ENCODE measurements around the gene GTF2F2. TPM values are rescaled to one million over a fixed set of nuclear protein-coding genes. Genes with fewer than 3 reads are reported as not detected.
A peak's percentile ranks its signal among the peaks of the same experiment; 100 is the strongest.

GTF2F2 gene, protein sequence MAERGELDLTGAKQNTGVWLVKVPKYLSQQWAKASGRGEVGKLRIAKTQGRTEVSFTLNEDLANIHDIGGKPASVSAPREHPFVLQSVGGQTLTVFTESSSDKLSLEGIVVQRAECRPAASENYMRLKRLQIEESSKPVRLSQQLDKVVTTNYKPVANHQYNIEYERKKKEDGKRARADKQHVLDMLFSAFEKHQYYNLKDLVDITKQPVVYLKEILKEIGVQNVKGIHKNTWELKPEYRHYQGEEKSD
- 67.7 TPM in 2 replicates for total RNA-seq (2014; rRNA removed; shearing (Covaris generic))
- 37.7 and 47.2 TPM in 2 replicates for polyA plus RNA-seq (2015; cell fraction: cytosol; rRNA removed)
- 16.3 and 23.0 TPM in 2 replicates for polyA plus RNA-seq (2015; cell fraction: nucleus; rRNA removed)

DNA sequence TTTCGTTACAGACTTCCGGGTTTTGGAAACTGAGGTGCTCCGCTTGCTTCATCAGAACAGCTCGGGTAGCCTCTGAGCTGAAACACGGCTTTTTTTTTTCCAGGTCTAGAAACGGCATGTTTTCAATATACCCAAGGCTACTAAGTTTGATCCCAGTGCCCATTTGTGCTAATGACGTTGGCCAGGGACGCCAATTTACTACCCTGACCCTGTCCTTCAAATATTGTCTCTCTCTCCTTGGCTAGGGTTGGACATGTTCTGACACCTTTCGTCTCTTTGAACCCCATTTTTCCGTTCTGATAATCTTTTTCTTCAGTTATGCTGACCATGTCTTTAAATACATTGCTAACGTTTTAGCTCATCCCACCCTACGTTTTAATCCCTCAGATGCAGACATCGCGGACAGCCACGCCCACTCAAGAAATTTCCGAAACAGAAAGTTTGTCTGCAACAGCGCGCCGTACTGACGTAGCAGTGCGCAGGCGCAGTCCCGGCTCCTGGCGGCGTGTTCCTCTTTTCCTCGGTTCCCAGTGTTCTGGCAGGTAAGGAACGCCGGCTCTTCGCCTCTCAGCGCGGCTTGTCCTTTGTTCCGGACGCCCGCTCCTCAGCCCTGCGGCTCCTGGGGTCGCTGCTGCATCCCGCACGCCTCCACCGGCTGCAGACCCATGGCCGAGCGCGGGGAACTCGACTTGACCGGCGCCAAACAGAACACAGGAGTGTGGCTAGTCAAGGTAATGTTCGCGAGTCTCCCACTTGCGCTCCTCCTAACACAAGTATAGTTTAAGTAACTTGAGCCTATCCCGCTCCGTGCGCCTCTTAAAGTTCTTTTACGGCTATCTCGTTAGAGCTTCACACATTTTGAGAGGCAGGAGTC lies at the start of gene GTF2F2:
TSS of gene GTF2F2 (plus strand) at position 520 of the 874 bp plus-strand sequence. CDS start at position 666, 146 bp downstream.
- in situ Hi-C loops (cut with HindIII; ENCODE audit: low pct_unique_long_range_greater_than_20kb, low sequenced_read_pairs), result no loop called here
- peak; percentile 87 for DNase-seq (ENCODE audit: low read depth, low spot score)

DNA sequence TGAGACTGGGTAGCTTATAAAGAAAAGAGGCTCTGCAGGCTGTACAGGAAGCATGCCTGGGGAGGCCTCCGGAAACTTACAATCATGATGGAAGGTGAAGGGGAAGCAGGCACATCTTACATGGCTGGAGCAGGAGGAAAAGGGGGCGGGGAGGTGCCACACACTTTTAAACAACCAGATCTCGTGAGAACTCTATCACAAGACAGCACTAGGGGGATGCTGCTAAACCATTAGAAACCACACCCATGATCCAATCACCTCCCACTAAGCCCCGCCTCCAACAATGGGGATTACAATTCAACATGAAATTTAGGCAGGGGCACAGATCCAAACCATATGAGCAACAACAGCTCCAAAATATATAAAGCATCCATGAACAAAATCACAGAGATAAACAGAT lies 46.5 kb upstream of the GTF2F2 start:
- peak; percentile 36 for DNase-seq (ENCODE audit: low read depth, low spot score)
- in situ Hi-C loops (cut with HindIII; ENCODE audit: low pct_unique_long_range_greater_than_20kb, low sequenced_read_pairs), result no loop called here

DNA sequence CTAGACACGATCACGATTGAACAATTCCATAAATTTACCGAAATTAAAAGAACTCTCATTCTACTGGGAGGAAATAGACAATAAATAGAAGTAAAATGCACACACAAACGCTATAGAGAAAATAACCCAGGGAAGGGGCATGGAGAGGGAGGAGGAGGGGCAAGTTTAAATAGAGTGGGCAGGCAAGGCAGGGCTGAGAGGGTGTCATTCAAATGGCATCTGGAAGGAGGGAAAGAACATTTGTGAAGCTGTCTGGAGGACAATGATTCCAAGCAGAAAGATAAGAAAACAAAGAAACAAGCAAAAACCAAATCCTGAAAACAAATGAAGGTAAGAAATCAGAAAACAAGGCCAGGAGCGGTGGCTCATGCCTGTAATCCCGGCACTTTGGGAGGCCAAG lies 45.6 kb upstream of the GTF2F2 start:
- DNase-seq (ENCODE audit: low read depth, low spot score), result no peak
- in situ Hi-C loops (cut with HindIII; ENCODE audit: low pct_unique_long_range_greater_than_20kb, low sequenced_read_pairs), result no loop called here

DNA sequence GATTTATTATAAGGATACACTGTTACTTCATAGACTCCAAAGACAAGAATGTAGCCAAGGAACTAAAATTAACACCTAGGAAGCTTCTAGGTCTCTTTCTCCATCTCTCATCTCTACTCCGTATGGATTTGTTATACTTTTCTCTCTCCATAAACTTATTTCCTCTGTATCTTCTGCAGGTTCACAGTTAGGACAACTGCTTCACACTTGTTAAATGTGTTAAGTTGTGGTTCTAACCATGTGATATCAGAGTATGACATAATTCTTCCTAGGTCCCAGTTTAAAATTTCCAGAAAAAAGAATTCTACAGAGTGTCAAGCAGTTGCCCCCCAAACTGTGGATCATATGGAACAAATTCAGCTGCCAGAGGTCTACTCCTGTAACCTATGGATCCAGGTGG lies 42.3 kb upstream of the GTF2F2 start:
- no peak for DNase-seq (ENCODE audit: low read depth, low spot score)
- in situ Hi-C loops (cut with HindIII; ENCODE audit: low pct_unique_long_range_greater_than_20kb, low sequenced_read_pairs), result no loop called here

DNA sequence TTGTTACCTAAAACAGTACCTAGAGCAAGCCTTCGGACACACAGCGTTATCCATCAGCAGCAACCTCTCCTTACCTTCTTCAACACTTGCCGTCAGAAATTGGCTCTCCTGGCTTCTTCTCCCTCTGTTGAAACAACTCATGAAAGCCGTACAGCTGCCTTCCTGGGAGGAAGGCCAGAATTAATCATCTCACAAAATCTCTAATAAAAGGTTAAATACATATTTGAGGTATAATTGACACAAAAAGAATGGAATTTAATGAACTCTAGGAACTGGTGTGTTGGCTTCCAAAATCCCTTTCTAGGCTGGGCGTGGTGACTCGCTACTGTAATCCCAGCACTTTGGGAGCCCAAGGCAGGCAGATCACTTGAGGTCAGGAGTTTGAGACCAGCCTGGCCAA lies 37.3 kb upstream of the GTF2F2 start:
- in situ Hi-C loops (cut with HindIII; ENCODE audit: low pct_unique_long_range_greater_than_20kb, low sequenced_read_pairs), result no loop called here
- no peak for DNase-seq (ENCODE audit: low read depth, low spot score)

DNA sequence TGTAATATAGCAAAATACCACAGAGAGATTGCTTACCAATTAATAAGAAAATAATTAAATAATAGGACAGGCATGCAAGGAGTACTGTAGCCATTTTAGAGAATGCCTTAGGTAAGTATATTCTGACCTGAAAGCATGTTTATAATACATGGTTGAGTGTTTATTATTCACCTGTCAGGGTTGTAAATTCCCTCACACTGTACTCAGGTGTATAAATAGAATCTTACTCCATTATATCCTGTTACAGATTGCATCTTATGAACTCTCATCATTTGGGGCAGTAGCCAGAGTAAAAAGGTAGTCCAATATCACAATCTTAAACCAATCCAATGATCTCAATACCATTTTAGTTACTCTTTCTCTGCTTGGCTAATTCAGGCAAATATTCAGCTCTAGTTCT lies 35.8 kb upstream of the GTF2F2 start:
- DNase-seq (ENCODE audit: low read depth, low spot score), result no peak
- in situ Hi-C loops (cut with HindIII; ENCODE audit: low pct_unique_long_range_greater_than_20kb, low sequenced_read_pairs), result no loop called here

DNA sequence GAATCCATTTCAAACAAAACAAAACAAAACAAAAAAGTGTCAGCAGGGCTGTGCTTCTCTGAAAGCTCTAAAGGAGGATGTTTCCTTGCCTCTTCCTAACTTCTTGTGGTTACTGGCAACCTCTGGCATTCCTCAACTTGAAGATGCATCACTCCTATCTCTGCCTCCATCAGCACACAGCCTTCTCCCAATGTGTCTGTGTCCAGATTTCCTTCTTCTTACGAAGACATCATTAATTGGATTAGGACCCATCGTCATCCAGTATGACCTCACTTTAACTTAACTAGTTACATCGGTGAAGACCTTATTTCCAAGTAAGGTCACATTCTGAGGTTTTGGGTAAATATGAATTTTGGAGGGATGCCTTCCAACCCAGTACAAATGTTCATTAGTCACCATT lies 33.8 kb upstream of the GTF2F2 start:
- no peak for DNase-seq (ENCODE audit: low read depth, low spot score)

DNA sequence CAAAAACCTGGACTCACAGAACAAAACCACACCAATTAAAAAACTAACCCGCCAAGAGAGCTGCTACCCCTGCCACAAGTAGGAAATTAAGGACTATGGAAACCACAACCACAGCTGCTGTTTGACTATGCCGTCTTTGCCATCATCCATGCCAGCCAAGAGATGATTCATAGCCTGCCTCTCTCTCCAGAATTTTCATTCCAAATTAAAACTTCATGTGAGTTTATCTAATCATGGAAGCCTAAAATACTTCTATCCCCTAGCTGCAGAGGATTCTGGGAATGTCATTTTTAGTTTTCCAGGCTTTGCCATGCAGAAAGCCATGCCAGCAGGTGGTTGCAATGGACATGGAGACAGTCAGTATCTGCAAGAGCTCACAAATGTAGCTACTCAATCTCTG lies 27.6 kb upstream of the GTF2F2 start:
- in situ Hi-C loops (cut with HindIII; ENCODE audit: low pct_unique_long_range_greater_than_20kb, low sequenced_read_pairs), result no loop called here
- DNase-seq (ENCODE audit: low read depth, low spot score), result no peak

More for the DNA sequence above, 33.8 kb upstream of the GTF2F2 start:
- in situ Hi-C loops (cut with HindIII; ENCODE audit: low pct_unique_long_range_greater_than_20kb, low sequenced_read_pairs), result no loop called here

DNA sequence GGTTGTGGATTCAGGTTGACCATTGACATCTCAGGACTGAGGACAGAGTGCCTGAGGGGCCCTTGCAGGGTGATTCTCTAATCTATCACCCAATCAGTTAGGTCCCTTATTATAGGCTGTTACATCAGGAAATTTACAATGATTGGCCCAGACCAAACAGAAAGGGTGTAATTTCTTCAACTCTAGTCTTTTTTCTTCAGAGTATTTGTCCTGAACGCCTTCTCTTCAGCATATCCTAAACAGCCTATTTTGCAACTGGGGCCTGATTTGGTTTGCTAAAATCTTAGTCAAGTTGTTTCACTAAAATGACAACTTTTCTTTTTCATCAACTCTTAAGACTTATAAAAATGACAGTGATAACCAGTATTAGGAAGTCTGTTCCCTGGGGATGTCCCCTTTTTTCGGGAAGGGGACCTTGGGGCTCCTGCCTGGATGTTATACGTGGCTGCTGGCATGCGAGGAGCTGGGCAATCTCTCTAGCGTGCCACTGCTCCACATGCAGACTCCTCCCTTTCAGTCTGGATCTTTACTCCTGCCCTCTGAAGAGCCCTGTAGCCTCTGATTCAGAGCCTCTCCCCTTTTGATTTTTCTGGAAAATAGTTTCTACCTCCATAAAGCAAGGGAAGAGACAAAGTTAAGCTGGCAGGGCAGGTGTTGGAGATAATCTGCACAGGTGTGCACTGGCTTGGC lies 19.6 kb upstream of the GTF2F2 start:
- in situ Hi-C loops (cut with HindIII; ENCODE audit: low pct_unique_long_range_greater_than_20kb, low sequenced_read_pairs), result no loop called here
- no peak for DNase-seq (ENCODE audit: low read depth, low spot score)

DNA sequence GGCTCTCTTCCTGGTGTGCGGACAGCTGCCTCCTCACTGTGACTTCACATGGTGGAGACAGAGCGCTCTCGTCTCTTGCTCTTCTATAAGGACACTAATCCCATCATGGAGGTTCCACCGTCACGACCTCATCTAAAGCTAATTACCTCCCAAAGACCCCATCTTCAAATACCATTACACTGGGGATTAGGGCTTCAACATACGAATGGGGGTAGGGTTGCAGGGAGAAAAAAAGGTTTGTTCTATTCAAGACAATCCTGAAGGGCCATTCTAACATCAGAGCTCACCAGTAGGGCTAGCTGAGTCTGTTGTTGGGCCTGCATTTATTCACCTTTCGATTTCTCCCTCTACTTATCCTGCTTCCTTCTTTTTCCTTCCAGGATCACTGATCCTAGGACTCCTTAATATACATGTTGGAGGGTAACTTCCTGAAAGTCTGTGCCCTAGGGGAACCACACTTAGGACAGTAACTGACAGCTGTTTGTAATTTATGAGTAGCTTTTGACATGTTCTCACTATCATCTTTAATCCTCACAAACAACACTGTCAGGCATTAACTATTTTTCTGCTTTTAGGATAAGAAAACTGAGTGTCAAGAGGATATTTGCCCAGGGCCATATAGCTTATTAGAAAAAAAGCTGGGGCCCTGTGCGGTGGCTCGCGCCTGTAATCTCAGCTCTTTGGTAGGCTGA lies 18.8 kb upstream of the GTF2F2 start:
- in situ Hi-C loops (cut with HindIII; ENCODE audit: low pct_unique_long_range_greater_than_20kb, low sequenced_read_pairs), result no loop called here
- DNase-seq (ENCODE audit: low read depth, low spot score), result no peak

DNA sequence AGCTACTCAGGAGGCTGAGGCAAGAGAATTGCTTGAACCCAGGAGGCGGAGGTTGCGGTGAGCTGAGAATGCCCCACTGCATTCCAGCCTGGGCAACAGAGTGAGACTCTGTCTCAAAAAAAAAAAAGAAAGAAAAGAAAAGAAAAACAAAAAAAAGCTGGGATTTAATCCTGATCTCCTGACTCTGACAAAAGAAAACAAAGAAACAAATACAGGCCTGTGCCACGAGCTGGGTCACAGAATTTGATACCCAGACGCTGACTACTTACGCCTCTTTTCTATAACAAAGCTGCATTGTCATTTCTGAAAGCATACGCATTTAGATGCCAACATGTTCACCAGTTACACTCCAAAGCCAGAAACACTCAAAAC lies 18.2 kb upstream of the GTF2F2 start:
- in situ Hi-C loops (cut with HindIII; ENCODE audit: low pct_unique_long_range_greater_than_20kb, low sequenced_read_pairs), result no loop called here
- DNase-seq (ENCODE audit: low read depth, low spot score), result peak; percentile 94

DNA sequence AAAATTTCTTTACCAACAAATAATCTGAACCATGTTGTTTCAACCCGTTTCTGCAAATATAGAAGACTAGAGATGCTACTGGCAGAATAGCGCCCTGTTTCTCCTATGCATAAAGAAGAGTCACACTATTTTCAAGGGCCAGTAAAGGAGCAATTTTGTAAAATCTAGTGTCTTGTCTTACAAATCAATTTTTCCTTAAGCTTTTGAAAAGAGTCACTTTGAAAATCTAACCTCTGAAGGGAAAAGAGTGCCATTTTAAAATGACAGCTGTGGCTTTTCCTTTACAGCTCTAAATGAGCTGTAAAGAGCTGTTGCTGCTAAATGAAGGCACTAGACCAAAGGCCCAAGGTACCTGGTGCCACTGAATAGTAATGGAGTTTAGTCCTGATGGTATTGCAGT lies 16.9 kb upstream of the GTF2F2 start:
- in situ Hi-C loops (cut with HindIII; ENCODE audit: low pct_unique_long_range_greater_than_20kb, low sequenced_read_pairs), result no loop called here
- no peak for DNase-seq (ENCODE audit: low read depth, low spot score)

DNA sequence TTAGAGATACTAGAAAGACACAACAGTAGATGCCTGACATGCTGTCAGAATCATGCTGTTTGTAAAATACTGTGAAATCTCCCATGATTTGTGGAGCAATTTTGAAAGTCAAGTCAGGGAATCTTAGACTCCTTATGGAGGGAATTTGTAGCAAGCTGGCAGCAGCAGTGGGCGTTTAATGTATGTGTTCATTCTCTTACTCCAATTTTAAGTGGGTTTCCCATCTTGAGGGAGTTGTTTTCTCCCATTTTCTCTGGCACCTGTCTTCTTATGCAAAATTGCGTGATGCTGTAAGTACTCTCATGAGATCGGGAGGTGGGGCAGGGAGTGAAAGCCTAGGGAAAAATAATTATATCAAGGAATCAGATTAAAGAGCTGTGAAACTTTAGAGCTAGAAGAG lies 16.0 kb upstream of the GTF2F2 start:
- DNase-seq (ENCODE audit: low read depth, low spot score), result no peak
- in situ Hi-C loops (cut with HindIII; ENCODE audit: low pct_unique_long_range_greater_than_20kb, low sequenced_read_pairs), result no loop called here

DNA sequence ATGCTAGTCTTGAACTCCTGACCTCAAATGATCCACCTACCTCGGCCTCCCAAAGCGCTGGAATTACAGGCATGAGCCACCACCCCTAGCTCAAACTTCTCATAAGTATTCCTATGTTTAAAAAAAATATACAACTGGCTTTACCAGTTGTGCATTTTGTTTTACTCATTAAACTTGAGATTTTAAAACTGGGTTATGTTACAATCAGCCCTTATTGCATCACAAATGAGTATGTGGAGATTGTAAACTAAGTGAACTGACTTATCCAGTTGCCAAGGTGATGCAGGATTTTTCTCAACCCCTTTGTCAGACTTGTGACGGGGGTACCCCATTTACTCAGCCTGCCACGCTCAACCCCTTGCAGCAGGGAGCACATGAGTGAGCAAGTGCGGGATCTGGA lies 14.4 kb upstream of the GTF2F2 start:
- DNase-seq (ENCODE audit: low read depth, low spot score), result no peak
- in situ Hi-C loops (cut with HindIII; ENCODE audit: low pct_unique_long_range_greater_than_20kb, low sequenced_read_pairs), result no loop called here

DNA sequence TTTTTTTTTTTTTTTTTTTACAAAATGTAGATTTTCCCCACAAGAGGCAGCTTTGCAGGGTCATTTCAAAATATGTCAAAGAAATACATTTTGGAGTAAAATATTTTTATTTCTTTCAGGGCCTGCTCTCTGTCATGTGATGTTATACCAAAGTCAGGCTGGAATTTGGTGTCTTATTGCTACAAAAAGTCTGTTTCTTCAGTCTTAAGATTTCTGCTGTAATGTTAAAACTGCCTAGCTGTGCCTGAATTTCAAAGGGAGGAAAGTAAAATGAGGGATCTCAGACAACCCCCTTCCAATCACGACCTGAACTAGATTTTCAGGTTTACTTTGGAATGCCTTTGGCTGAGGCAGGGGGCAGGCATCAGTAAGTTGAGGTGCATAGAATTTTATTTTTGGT lies 12.8 kb upstream of the GTF2F2 start:
- in situ Hi-C loops (cut with HindIII; ENCODE audit: low pct_unique_long_range_greater_than_20kb, low sequenced_read_pairs), result no loop called here

DNA sequence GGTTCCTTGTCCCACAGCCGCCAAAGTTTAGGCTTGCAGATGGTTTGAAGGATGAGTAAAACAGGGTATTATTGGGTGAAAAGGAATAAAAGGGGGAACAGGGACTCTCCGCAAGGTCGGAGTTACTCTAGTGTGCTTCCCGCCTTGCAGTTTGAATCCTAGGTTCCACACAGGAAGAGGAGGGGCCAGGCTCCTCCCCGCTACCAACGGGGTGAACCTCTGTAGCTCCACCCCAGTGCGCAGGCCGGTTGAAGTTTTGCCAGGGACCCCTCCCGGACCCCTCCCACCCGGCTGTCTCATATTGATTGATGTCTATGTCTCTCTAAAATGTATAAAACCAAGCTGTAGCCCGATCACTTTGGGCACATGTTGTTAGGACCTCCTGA lies 11.6 kb upstream of the GTF2F2 start:
- in situ Hi-C loops (cut with HindIII; ENCODE audit: low pct_unique_long_range_greater_than_20kb, low sequenced_read_pairs), result no loop called here
- no peak for DNase-seq (ENCODE audit: low read depth, low spot score)

More for the DNA sequence above, 12.8 kb upstream of the GTF2F2 start:
- DNase-seq (ENCODE audit: low read depth, low spot score), result no peak

DNA sequence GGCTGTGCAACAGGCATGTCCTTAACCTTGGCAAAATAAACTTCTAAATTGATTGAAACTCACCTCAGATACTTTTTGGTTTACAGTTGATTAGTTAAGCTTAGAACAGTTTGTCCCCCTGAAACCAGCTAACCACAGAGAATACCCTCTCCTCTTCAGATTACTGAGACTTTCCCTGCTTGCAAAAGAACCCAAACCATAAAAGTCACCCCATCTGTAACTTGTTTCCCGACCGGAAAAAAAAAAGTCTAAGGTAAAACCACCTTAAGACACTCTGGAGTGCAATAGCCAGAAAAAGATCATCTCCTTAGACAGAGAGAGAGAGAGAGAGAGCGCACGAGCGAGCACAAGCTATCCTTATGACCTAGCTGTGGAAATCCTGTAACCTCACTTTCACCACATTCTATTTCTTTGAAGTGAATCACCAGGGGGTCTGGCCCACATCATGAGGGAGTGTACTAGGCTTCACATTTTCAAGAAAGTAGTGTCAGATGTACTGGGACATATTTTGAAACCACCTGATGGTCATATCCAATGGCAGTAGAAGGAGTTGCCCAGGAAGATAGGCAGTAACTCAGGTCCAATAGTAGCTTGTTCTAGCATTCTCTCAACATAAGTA lies 11.1 kb upstream of the GTF2F2 start:
- peak; percentile 38 for DNase-seq (ENCODE audit: low read depth, low spot score)

More for the DNA sequence above, 11.1 kb upstream of the GTF2F2 start:
- in situ Hi-C loops (cut with HindIII; ENCODE audit: low pct_unique_long_range_greater_than_20kb, low sequenced_read_pairs), result no loop called here
